IMR-90 (cell line): Measurements from ENCODE around the gene ZNF610. TPM values are rescaled to one million over a fixed set of nuclear protein-coding genes. Genes with fewer than 3 reads are reported as not detected.

Experiments used
- ATAC-seq: fragments of 200-7000 bp; cut with Tn5 transposase; 2 replicates; pipeline ENCODE4 v1.9.1; 2020; ENCODE audit warnings: low read depth, mild to moderate bottlenecking, moderate library complexity
- BruUV-seq: library from RNA; stranded (reverse); fragments of 400-500 nt; replicated peaks from 2 replicates; lab custom pipeline; 2021; lab: Mats Ljungman, UMichigan
- CTCF ChIA-PET: fragments of 300-600 bp; formaldehyde crosslinking; extraction: SDS; loops from one replicate; lab custom pipeline; 2021; ENCODE audit warnings: antibody characterized with exemption; lab: Yijun Ruan, JAX
- POLR2A ChIA-PET: fragments of 300-600 bp; sonication (Branson Sonifier 250); formaldehyde crosslinking; loops from one replicate; lab custom pipeline; 2022; ENCODE audit warnings: antibody characterized with exemption; ENCODE audit not compliant: unreplicated experiment; lab: Charles Lee
- DNase-seq: peaks from one replicate; pipeline ENCODE4 v3.0.0; 2013
- H2AFZ ChIP-seq: replicated peaks from 2 replicates; pipeline ENCODE3; 2013; ENCODE audit warnings: low read length, mild to moderate bottlenecking; ENCODE audit not compliant: poor library complexity
- H2AK5ac ChIP-seq: 2 replicates; pipeline ENCODE4 v1.6.1; 2013; ENCODE audit warnings: low read depth, low read length, inconsistent platforms
- H2AK9ac ChIP-seq: replicated peaks from 2 replicates; pipeline ENCODE3; 2013; ENCODE audit warnings: mild to moderate bottlenecking, low read depth, low read length, moderate library complexity; ENCODE audit not compliant: poor library complexity
- H2BK120ac ChIP-seq: 2 replicates; pipeline ENCODE4 v1.6.1; 2013; ENCODE audit warnings: low read depth, low read length, inconsistent platforms
- H2BK15ac ChIP-seq: 3 replicates; pipeline ENCODE4 v1.6.1; 2013; ENCODE audit warnings: low read depth, low read length, inconsistent platforms
- H2BK20ac ChIP-seq: 2 replicates; pipeline ENCODE4 v1.6.1; 2013; ENCODE audit warnings: low read depth, mild to moderate bottlenecking, inconsistent platforms, low read length, moderate library complexity
- H2BK5ac ChIP-seq: 2 replicates; pipeline ENCODE4 v1.6.1; 2013; ENCODE audit warnings: mild to moderate bottlenecking, low read depth, low read length, inconsistent platforms; ENCODE audit not compliant: poor library complexity, severe bottlenecking
- H3K14ac ChIP-seq: replicated peaks from 2 replicates; pipeline ENCODE4 v1.6.1; 2013; ENCODE audit warnings: low read depth, low read length, inconsistent platforms
- H3K18ac ChIP-seq: 2 replicates; pipeline ENCODE4 v1.6.1; 2013; ENCODE audit warnings: low read depth, low read length, control low read depth
- H3K23ac ChIP-seq: 2 replicates; pipeline ENCODE4 v1.6.1; 2013; ENCODE audit warnings: low read depth, low read length, inconsistent platforms
- H3K27ac ChIP-seq: 2 replicates; pipeline ENCODE4 v1.5.1; 2013; ENCODE audit warnings: mild to moderate bottlenecking, control low read depth, low read length; ENCODE audit not compliant: insufficient read depth
- H3K27me3 ChIP-seq: 2 replicates; pipeline ENCODE4 v1.6.1; 2013; ENCODE audit warnings: low read length; ENCODE audit not compliant: control insufficient read depth, insufficient read depth
- H3K36me3 ChIP-seq: 2 replicates; pipeline ENCODE4 v1.6.1; 2013; ENCODE audit warnings: low read length, mixed read lengths; ENCODE audit not compliant: control insufficient read depth, insufficient read depth
- H3K4ac ChIP-seq: 2 replicates; pipeline ENCODE4 v1.6.1; 2013; ENCODE audit warnings: low read depth, low read length, inconsistent platforms
- H3K4me1 ChIP-seq: 2 replicates; pipeline ENCODE4 v1.6.1; 2013; ENCODE audit warnings: low read length, mixed read lengths; ENCODE audit not compliant: control insufficient read depth, insufficient read depth
- H3K4me2 ChIP-seq: 2 replicates; pipeline ENCODE4 v1.6.1; 2013; ENCODE audit warnings: low read depth, mild to moderate bottlenecking, control low read depth, low read length, moderate library complexity
- H3K4me3 ChIP-seq: 2 replicates; pipeline ENCODE4 v1.5.1; 2013; ENCODE audit warnings: low read depth, mild to moderate bottlenecking, control low read depth, low read length, moderate library complexity; ENCODE audit not compliant: insufficient read depth
- H3K56ac ChIP-seq: 2 replicates; pipeline ENCODE4 v1.6.1; 2013; ENCODE audit warnings: low read length, inconsistent platforms; ENCODE audit not compliant: insufficient read depth; ENCODE audit errors: extremely low read depth
- H3K79me1 ChIP-seq, 2 experiments: 2 replicates each; pipeline ENCODE4 v1.6.1; 2013; ENCODE audit warnings: low read length in 2 of 2, inconsistent platforms in 1 of 2, low read depth in 1 of 2
- H3K9ac ChIP-seq: 2 replicates; pipeline ENCODE4 v1.6.1; 2013; ENCODE audit warnings: low read depth, low read length, control low read depth
- H3K9me1 ChIP-seq: 2 replicates; pipeline ENCODE4 v1.6.1; 2013; ENCODE audit warnings: low read length, inconsistent platforms; ENCODE audit not compliant: insufficient read depth
- H3K9me3 ChIP-seq: 2 replicates; pipeline ENCODE4 v1.6.1; 2013; ENCODE audit warnings: low read length; ENCODE audit not compliant: control insufficient read depth, insufficient read depth
- H4K20me1 ChIP-seq: 2 replicates; pipeline ENCODE4 v1.6.1; 2013; ENCODE audit warnings: low read length, inconsistent platforms; ENCODE audit not compliant: insufficient read depth
- H4K5ac ChIP-seq: 2 replicates; pipeline ENCODE4 v1.6.1; 2013; ENCODE audit warnings: mild to moderate bottlenecking, low read depth, low read length, control low read depth
- H4K8ac ChIP-seq, 2 experiments: 2 replicates each; pipeline ENCODE4 v1.6.1; 2013; ENCODE audit warnings: low read depth in 2 of 2, low read length in 2 of 2, control low read depth in 1 of 2, inconsistent platforms in 1 of 2
- H4K91ac ChIP-seq: 2 replicates; pipeline ENCODE4 v1.6.1; 2013; ENCODE audit warnings: low read depth, low read length, inconsistent platforms; ENCODE audit not compliant: insufficient read depth
- BHLHE40 ChIP-seq: fragments of 150-350 bp; IDR thresholded peaks from 2 replicates; pipeline ENCODE4 v1.6.1; 2016; ENCODE audit warnings: mild to moderate bottlenecking, low read depth, low read length
- CEBPB ChIP-seq: IDR thresholded peaks from 2 replicates; pipeline ENCODE4 v1.6.1; 2012; ENCODE audit warnings: low read depth, low read length, improper control_type of control experiment
- CHD1 ChIP-seq: IDR thresholded peaks from 2 replicates; pipeline ENCODE4 v1.6.1; 2012; ENCODE audit warnings: low read depth, low read length, improper control_type of control experiment
- FOS ChIP-seq: fragments of 150-350 bp; IDR thresholded peaks from 2 replicates; pipeline ENCODE4 v1.6.1; 2016; ENCODE audit warnings: low read depth, low read length
- MAFK ChIP-seq: IDR thresholded peaks from 2 replicates; pipeline ENCODE4 v1.6.1; 2012; ENCODE audit warnings: low read depth, low read length, improper control_type of control experiment
- MAZ ChIP-seq: IDR thresholded peaks from 2 replicates; pipeline ENCODE4 v1.6.1; 2012; ENCODE audit warnings: low read depth, mild to moderate bottlenecking, low read length, improper control_type of control experiment, moderate library complexity, borderline replicate concordance
- MXI1 ChIP-seq: IDR thresholded peaks from 2 replicates; pipeline ENCODE4 v1.6.1; 2012; ENCODE audit warnings: low read depth, mild to moderate bottlenecking, low read length, moderate library complexity, borderline replicate concordance
- NFE2L2 ChIP-seq: fragments of 150-350 bp; IDR thresholded peaks from 2 replicates; pipeline ENCODE4 v1.6.1; 2016; ENCODE audit warnings: low read depth, mild to moderate bottlenecking, low read length
- POLR2A ChIP-seq: IDR thresholded peaks from 2 replicates; pipeline ENCODE4 v1.6.1; 2012; ENCODE audit warnings: mild to moderate bottlenecking, low read depth, low read length
- RAD21 ChIP-seq: IDR thresholded peaks from 2 replicates; pipeline ENCODE4 v1.6.1; 2012; ENCODE audit warnings: low read length, improper control_type of control experiment
- RCOR1 ChIP-seq: IDR thresholded peaks from 2 replicates; pipeline ENCODE4 v1.6.1; 2012; ENCODE audit warnings: mild to moderate bottlenecking, low read length, improper control_type of control experiment; ENCODE audit not compliant: insufficient replicate concordance
- RFX5 ChIP-seq: IDR thresholded peaks from 2 replicates; pipeline ENCODE4 v1.8.0; 2012; ENCODE audit warnings: low read depth, mild to moderate bottlenecking, low read length, moderate library complexity
- SMC3 ChIP-seq: fragments of 150-350 bp; IDR thresholded peaks from 2 replicates; pipeline ENCODE4 v1.6.1; 2016; ENCODE audit warnings: low read depth, mild to moderate bottlenecking, antibody characterized with exemption, low read length, moderate library complexity
- WGBS, 2 experiments: methylation state at CpG; one replicate each; pipeline versions ENCODE4 v1.1.5 to v1.1.7; 2013; ENCODE audit warnings: missing lambda C conversion rate in 2 of 2; ENCODE audit not compliant: insufficient read length in 1 of 2; ENCODE audit errors: extremely low coverage in 2 of 2; 5-methylcytosine and 5-hydroxymethylcytosine counted together
- dilution Hi-C: fragments of 300-500 bp; cut with HindIII; formaldehyde crosslinking; loops from one replicate; pipeline ENCODE4 v1.14.3; 2018; ENCODE audit warnings: low sequenced_read_pairs; ENCODE audit not compliant: unreplicated experiment
- in situ Hi-C: fragments of 300-500 bp; cut with MboI; formaldehyde crosslinking; loops from 3 replicates; pipeline ENCODE4 v1.14.3; 2019; ENCODE audit warnings: low sequenced_read_pairs, inconsistent platforms, mixed read lengths
- intact Hi-C: fragments of 100-400 bp; cut with micrococcal nuclease; formaldehyde crosslinking; loops from 2 replicates; pipeline ENCODE4 v1.10.0; 2022
- polyA plus RNA-seq, 3 experiments: library from polyadenylated mRNA; depleted of rRNA; stranded (reverse); fragments of >200 nt; gene quantifications; 2 replicates each; pipeline ENCODE4 v1.2.3, GENCODE V29; 2012; ENCODE audit warnings: low replicate concordance in 1 of 3
- total RNA-seq: library from RNA; depleted of rRNA; stranded (reverse); fragments of >200 nt; gene quantifications from 2 replicates; pipeline ENCODE4 v1.2.3, GENCODE V29; 2012
- TF ChIP-seq, protein P1 (sequence below): conservative IDR thresholded peaks from 2 replicates; pipeline ENCODE4 v1.5.1; 2012; ENCODE audit warnings: mild to moderate bottlenecking, low read depth, low read length, improper control_type of control experiment
- TF ChIP-seq, protein P2 (sequence below): fragments of 150-350 bp; IDR thresholded peaks from 2 replicates; pipeline ENCODE4 v1.6.1; 2017; ENCODE audit warnings: mild to moderate bottlenecking, antibody characterized with exemption, low read length, low read depth
- TF ChIP-seq, protein P3 (sequence below): fragments of 150-350 bp; IDR thresholded peaks from 2 replicates; pipeline ENCODE4 v1.6.1; 2016; ENCODE audit warnings: low read depth, mild to moderate bottlenecking, low read length, moderate library complexity, borderline replicate concordance

The ZNF610 gene
- total and polyA plus RNA-seq, 2 of the 4 experiments (the other 2 are of a cell fraction), result 1.6 to 3.6 TPM

DNA sequence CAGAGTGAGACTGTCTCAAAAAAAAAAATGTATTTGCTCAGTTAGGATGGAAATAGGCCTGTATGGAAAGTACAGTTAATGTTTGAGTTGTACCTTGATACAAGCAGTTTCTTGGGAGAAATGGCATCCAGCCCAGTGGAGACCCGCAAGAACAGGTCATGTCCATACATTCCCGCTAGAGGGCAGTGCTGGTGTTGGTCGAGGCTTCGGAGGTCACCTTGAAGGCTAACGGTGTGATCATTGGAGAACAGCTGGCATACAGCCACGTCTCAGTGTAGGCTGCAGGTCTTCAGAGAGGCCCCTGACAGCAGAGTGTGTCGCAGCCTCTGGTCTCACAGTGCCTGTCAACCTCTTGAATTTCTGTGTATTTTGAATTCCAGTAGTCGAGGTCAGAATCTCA is 7.5 kb downstream of the ZNF610 start:
- Histone ChIP-seq H3K4ac (no peak overlapping the region), H3K4me1 (no peaks in the 10 kb centered on the region), H2AK5ac (no peak overlapping the region), H3K9me1 (no peaks in the 10 kb centered on the region), H4K5ac (no peak overlapping the region), H4K91ac (no peak overlapping the region), H2BK15ac (no peak overlapping the region), H3K9me3 (peaks cover 7% of the 10 kb centered on the region; the same call in 1 of the 2 replicates), H3K27ac (no peak overlapping the region), H4K20me1 (no peaks in the 10 kb centered on the region), H3K56ac (no peak overlapping the region), H3K18ac (no peak overlapping the region), H4K8ac (no peak overlapping the region), H3K9ac (no peak overlapping the region), H2BK5ac (no peak overlapping the region), H2BK20ac (no peak overlapping the region), H3K4me3 (no peak overlapping the region), H2AK9ac (peak overlapping the region; percentile 28), H3K14ac (no peak overlapping the region), H3K79me1 (no peaks in the 10 kb centered on the region), H2AFZ (peak overlapping the region; percentile 43), H3K36me3 (peaks cover 14% of the 10 kb centered on the region), H3K4me2 (no peak overlapping the region), H3K27me3 (no peaks in the 10 kb centered on the region), H3K23ac (no peak overlapping the region), H2BK120ac (no peak overlapping the region)
- dilution Hi-C loops (no loop called here), intact Hi-C loops (no loop called here), in situ Hi-C loops (no loop called here)
- CTCF ChIA-PET, result no interaction called here
- ATAC-seq, result no peak
- peak; percentile 13 for DNase-seq
- BruUV-seq, result no TSS peak
- POLR2A ChIA-PET, result no interaction called here
- WGBS, 2 experiments, result 14% methylated on average over 2 of the region's 8 CpGs; no CpG with 5 or more reads in 1 of the 2 experiments
- TF ChIP-seq RAD21 (0 out of 2 replicates have a peak, but pooled peaks have one; percentile 14), POLR2A (no peak), NFE2L2 (no peak), CEBPB (no peak), BHLHE40 (no peak), RFX5 (no peak), MAFK (no peak), RCOR1 (no peak), FOS (no peak), MXI1 (no peak), SMC3 (peak; percentile 29; the same call in 1 of the 2 replicates), CHD1 (no peak), MAZ (no peak)
- TF ChIP-seq, protein P1, sequence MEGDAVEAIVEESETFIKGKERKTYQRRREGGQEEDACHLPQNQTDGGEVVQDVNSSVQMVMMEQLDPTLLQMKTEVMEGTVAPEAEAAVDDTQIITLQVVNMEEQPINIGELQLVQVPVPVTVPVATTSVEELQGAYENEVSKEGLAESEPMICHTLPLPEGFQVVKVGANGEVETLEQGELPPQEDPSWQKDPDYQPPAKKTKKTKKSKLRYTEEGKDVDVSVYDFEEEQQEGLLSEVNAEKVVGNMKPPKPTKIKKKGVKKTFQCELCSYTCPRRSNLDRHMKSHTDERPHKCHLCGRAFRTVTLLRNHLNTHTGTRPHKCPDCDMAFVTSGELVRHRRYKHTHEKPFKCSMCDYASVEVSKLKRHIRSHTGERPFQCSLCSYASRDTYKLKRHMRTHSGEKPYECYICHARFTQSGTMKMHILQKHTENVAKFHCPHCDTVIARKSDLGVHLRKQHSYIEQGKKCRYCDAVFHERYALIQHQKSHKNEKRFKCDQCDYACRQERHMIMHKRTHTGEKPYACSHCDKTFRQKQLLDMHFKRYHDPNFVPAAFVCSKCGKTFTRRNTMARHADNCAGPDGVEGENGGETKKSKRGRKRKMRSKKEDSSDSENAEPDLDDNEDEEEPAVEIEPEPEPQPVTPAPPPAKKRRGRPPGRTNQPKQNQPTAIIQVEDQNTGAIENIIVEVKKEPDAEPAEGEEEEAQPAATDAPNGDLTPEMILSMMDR, result peak; percentile 32
- TF ChIP-seq, protein P2, sequence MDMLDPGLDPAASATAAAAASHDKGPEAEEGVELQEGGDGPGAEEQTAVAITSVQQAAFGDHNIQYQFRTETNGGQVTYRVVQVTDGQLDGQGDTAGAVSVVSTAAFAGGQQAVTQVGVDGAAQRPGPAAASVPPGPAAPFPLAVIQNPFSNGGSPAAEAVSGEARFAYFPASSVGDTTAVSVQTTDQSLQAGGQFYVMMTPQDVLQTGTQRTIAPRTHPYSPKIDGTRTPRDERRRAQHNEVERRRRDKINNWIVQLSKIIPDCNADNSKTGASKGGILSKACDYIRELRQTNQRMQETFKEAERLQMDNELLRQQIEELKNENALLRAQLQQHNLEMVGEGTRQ, result no peak
- TF ChIP-seq, protein P3, sequence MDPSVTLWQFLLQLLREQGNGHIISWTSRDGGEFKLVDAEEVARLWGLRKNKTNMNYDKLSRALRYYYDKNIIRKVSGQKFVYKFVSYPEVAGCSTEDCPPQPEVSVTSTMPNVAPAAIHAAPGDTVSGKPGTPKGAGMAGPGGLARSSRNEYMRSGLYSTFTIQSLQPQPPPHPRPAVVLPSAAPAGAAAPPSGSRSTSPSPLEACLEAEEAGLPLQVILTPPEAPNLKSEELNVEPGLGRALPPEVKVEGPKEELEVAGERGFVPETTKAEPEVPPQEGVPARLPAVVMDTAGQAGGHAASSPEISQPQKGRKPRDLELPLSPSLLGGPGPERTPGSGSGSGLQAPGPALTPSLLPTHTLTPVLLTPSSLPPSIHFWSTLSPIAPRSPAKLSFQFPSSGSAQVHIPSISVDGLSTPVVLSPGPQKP, result no peak
